Measurements from ENCODE around the gene COQ5.

The COQ5 gene

DNA sequence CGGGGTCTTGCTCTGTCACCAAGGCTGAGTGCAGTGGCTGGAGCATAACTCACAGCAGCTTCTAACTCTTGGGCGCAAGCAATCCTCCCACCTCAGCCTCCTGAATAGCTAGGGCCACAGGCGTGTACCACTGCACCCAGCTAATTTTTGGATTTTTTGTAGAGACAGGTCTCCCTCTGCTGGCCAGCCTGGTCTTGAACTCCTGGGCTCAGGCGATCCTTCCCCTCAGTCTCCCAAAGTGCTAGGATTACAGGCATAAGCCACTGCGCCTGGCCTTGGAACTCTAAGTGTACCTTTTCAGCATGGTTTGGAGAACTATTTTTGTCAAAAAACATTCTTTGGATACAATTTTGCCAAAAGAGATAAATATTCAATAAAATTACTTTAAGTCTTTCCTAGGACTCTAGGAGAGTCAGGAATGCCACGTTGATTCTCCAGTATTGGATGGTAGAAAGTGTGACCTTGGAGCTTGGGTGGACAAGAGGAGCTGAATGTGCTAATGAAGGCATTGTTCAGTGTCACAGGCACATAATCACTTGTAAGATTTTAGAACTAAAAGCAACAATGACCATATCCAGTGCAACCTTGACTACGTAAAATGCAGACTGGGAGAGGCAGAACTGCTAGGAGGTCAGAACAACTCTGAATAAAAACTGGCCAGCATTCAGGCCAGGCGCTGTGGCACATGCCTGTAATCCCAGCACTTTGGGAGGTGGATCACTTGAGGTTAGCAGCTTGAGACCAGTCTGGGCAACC, 62.2 kb downstream of the COQ5 start:
- no peak overlapping the region for H3K4me3 ChIP-seq (replicated peaks in 1 of 2; ENCODE audit: low read depth in 2 of 2, low read length in 2 of 2)
- TF ChIP-seq, protein P1, sequence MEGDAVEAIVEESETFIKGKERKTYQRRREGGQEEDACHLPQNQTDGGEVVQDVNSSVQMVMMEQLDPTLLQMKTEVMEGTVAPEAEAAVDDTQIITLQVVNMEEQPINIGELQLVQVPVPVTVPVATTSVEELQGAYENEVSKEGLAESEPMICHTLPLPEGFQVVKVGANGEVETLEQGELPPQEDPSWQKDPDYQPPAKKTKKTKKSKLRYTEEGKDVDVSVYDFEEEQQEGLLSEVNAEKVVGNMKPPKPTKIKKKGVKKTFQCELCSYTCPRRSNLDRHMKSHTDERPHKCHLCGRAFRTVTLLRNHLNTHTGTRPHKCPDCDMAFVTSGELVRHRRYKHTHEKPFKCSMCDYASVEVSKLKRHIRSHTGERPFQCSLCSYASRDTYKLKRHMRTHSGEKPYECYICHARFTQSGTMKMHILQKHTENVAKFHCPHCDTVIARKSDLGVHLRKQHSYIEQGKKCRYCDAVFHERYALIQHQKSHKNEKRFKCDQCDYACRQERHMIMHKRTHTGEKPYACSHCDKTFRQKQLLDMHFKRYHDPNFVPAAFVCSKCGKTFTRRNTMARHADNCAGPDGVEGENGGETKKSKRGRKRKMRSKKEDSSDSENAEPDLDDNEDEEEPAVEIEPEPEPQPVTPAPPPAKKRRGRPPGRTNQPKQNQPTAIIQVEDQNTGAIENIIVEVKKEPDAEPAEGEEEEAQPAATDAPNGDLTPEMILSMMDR (IDR thresholded peaks at IDR 0.05; ENCODE audit: low read depth, low read length) = peak; percentile 64
- DNase-seq (ENCODE audit: low read depth in 2 of 2) = peak; percentile 60 to 61

DNA sequence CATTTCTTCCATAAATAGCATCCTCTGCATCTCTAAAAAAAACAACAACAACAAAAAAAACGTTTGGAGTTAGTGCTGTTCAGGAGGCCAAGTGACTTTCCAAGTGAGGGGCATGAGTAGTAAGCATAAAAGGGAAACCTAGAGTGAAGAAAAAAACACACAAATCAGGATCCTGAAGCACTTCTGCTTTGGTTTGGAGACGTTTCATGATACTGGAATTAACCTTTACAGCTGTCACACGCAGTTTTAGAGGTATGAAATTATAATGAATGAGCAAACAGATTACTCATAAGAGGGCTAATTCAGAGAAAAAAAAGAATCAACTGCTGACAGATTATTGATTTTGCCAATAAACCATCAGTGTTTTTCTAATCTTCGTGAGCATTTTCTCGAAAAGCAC, 63.2 kb downstream of the COQ5 start:
- no peak for DNase-seq (ENCODE audit: low read depth in 2 of 2)
- TF ChIP-seq, protein P1 (IDR thresholded peaks at IDR 0.05; ENCODE audit: low read depth, low read length) = no peak
- no peak overlapping the region for H3K4me3 ChIP-seq (replicated peaks in 1 of 2; ENCODE audit: low read depth in 2 of 2, low read length in 2 of 2)

DNA sequence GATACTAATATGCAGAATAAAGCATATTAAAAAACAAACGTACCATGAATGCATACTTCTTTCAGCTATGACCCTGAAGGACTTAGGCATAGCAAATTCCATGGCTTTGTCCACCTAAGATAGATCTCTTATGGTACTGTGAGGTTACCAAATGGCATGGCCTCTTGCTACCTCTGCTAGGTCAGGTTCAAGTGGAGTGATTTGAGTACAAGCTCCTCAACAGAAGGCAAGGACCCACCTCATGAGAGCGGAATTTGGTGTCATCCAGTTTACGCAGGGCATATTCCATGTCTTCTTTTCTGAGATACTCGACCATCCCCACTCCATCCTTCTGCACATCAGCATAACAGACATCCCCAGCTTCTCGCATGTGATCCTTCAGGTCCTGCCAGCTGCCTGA, 65.2 kb downstream of the COQ5 start:
- TF ChIP-seq, protein P1 (IDR thresholded peaks at IDR 0.05; ENCODE audit: low read depth, low read length) = no peak

DNA sequence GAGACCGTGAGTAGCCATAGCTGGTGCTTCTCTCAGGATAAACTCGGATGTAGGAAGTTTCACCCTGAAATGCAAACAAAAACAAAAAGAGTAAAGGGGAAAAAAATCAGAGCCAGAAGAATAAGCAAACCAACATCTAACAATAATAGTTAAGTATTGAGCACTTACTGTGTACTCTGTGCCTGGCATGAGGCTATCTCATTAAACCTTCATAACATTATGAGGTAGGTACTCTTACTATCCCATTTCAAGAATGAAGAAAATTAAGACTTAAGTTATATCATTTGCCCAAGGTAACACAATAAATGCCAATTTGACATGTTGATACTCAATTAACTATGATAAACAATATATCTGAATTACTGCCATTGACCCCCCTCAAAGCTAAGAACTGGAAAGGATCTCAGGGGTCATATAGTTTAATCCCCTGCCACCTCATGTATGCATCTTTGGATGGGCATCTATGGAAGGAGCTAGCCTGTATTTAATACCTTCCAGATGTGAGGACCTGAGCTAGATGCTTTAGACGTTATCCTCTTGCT, 66.8 kb downstream of the COQ5 start:
- H3K4me3 ChIP-seq (replicated peaks in 1 of 2; ENCODE audit: low read depth in 2 of 2, low read length in 2 of 2) = no peak overlapping the region
- DNase-seq (ENCODE audit: low read depth in 2 of 2) = no peak
- TF ChIP-seq, protein P1 (IDR thresholded peaks at IDR 0.05; ENCODE audit: low read depth, low read length) = no peak

More for the DNA sequence above, 65.2 kb downstream of the COQ5 start:
- H3K4me3 ChIP-seq (replicated peaks in 1 of 2; ENCODE audit: low read depth in 2 of 2, low read length in 2 of 2) = no peak overlapping the region
- DNase-seq (ENCODE audit: low read depth in 2 of 2) = no peak

DNA sequence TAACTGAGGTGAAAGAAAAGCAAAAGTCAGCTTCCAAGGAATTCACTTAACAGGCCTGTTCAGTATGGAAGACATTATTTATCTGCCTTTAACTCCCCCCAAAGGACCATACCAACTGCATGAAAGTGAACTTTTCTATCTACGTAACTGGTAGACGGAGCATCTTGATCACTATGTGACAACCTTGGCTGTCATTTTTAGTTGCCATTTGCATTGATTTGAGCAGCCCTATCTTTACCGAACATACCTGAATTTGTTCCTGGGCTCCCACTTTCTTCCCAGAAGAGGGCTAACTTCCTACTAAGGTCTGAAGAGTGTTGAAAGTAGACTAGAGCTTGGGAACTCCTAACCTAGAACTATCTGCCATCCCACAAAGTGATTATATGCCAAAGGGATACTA, 68.8 kb downstream of the COQ5 start:
- TF ChIP-seq, protein P1 (IDR thresholded peaks at IDR 0.05; ENCODE audit: low read depth, low read length) = no peak
- DNase-seq (ENCODE audit: low read depth in 2 of 2) = no peak

DNA sequence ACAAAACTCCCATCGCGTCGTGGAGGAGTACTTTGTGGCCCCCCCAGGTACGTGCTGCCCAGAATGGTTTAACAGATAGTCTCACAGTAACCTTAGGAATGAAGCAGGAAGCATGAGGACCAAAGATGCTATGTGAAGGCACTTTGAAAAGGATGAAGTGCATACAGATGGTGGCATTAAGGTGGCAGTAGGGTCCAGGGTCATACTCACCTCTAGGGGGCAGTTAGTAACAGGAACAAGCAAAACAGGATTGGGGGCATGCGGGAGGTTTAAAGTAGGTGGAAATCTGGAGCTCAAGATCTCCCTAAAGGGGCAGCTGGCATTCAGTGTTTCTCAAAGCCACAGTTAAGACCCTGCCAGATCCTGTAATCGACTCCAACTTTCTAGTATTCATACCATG, 71.8 kb downstream of the COQ5 start:
- DNase-seq (ENCODE audit: low read depth in 2 of 2) = peak in 1 of 2 donors; percentile 17
- H3K4me3 ChIP-seq (replicated peaks in 1 of 2; ENCODE audit: low read depth in 2 of 2, low read length in 2 of 2) = no peak overlapping the region
- TF ChIP-seq, protein P1 (IDR thresholded peaks at IDR 0.05; ENCODE audit: low read depth, low read length) = peak; percentile 47

More for the DNA sequence above, 68.8 kb downstream of the COQ5 start:
- H3K4me3 ChIP-seq (replicated peaks in 1 of 2; ENCODE audit: low read depth in 2 of 2, low read length in 2 of 2) = no peak overlapping the region

All from cardiac fibroblast (primary cell).